ENCODE results near the gene LRBA. TPM values are rescaled to one million over a fixed set of nuclear protein-coding genes. Genes with fewer than 3 reads are reported as not detected.

The LRBA gene
- total and polyA plus RNA-seq, 2 donors (not counting 1 experiment from before 2014, with no cell fraction given) = 16.4 to 36.7 TPM

- Histone ChIP-seq H3K4me1 (ENCODE audit: control insufficient read depth, extremely low read depth, insufficient read depth, low read length) (no peaks in the 10 kb centered on the region), H4K20me1 (ENCODE audit: control insufficient read depth, extremely low read depth, insufficient read depth, low read length) (no peaks in the 10 kb centered on the region), H3K9me3 (ENCODE audit: control insufficient read depth, insufficient read depth, low read depth, low read length) (no peaks in the 10 kb centered on the region), H3K4me3 (replicated peaks in 1 of 4; ENCODE audit: control extremely low read depth in 1 of 4, insufficient read depth in 1 of 4, low read depth in 3 of 4, low read length in 4 of 4) (peak overlapping the region in 1 of 4 experiments; percentile 82), H3K9ac (ENCODE audit: insufficient read depth, low read length) (no peak overlapping the region), H3K27ac (ENCODE audit: insufficient read depth, low read length) (no peak overlapping the region), H2AFZ (ENCODE audit: low read length) (no peak overlapping the region), H3K4me2 (ENCODE audit: extremely low read depth, insufficient read depth, low read length) (no peak overlapping the region), H3K27me3 (ENCODE audit: control insufficient read depth, insufficient read depth, low read length) (no peaks in the 10 kb centered on the region), H3K36me3 (ENCODE audit: control insufficient read depth, insufficient read depth, low read length) (no peaks in the 10 kb centered on the region), H3K79me2 (ENCODE audit: control insufficient read depth, insufficient read depth, low read length) (no peaks in the 10 kb centered on the region)
- TF ChIP-seq CTCF (conservative IDR thresholded peaks at IDR 0.05 in 1 of 2, IDR thresholded peaks at IDR 0.05 in 1 of 2; ENCODE audit: low read depth in 1 of 2, low read length in 2 of 2) (no peak), EZH2 (IDR thresholded peaks at IDR 0.05; ENCODE audit: low read length, missing control alignments) (no peak)
- peak in 1 of 2 donors; percentile 19 for DNase-seq (ENCODE audit: low read depth in 2 of 2)
Observed at GRCh38 chr4:150581056-150581605, 434.0 kb downstream of the LRBA start.

- H3K36me3 ChIP-seq (ENCODE audit: control insufficient read depth, insufficient read depth, low read length) = no peaks in the 10 kb centered on the region
- H4K20me1 ChIP-seq (ENCODE audit: control insufficient read depth, extremely low read depth, insufficient read depth, low read length) = no peaks in the 10 kb centered on the region
- TF ChIP-seq EZH2 (IDR thresholded peaks at IDR 0.05; ENCODE audit: low read length, missing control alignments) = no peak
- no peak for TF ChIP-seq CTCF (conservative IDR thresholded peaks at IDR 0.05 in 1 of 2, IDR thresholded peaks at IDR 0.05 in 1 of 2; ENCODE audit: low read depth in 1 of 2, low read length in 2 of 2)
- DNase-seq (ENCODE audit: low read depth in 2 of 2) = no peak
- no peak overlapping the region for H3K27ac ChIP-seq (ENCODE audit: insufficient read depth, low read length)
- H3K4me1 ChIP-seq (ENCODE audit: control insufficient read depth, extremely low read depth, insufficient read depth, low read length) = no peaks in the 10 kb centered on the region
- no peaks in the 10 kb centered on the region for H3K9me3 ChIP-seq (ENCODE audit: control insufficient read depth, insufficient read depth, low read depth, low read length)
- H3K4me3 ChIP-seq (replicated peaks in 1 of 4; ENCODE audit: control extremely low read depth in 1 of 4, insufficient read depth in 1 of 4, low read depth in 3 of 4, low read length in 4 of 4) = peak overlapping the region in 1 of 4 experiments; percentile 60
- H2AFZ ChIP-seq (ENCODE audit: low read length) = peak overlapping the region; percentile 65
- H3K79me2 ChIP-seq (ENCODE audit: control insufficient read depth, insufficient read depth, low read length) = no peaks in the 10 kb centered on the region
- H3K4me2 ChIP-seq (ENCODE audit: extremely low read depth, insufficient read depth, low read length) = no peak overlapping the region
- H3K27me3 ChIP-seq (ENCODE audit: control insufficient read depth, insufficient read depth, low read length) = no peaks in the 10 kb centered on the region
- no peak overlapping the region for H3K9ac ChIP-seq (ENCODE audit: insufficient read depth, low read length)
Observed at GRCh38 chr4:150580306-150580705, 434.8 kb downstream of the LRBA start.

- H3K36me3 ChIP-seq (ENCODE audit: control insufficient read depth, insufficient read depth, low read length) = no peaks in the 10 kb centered on the region
- H3K79me2 ChIP-seq (ENCODE audit: control insufficient read depth, insufficient read depth, low read length) = no peaks in the 10 kb centered on the region
- no peak overlapping the region for H3K27ac ChIP-seq (ENCODE audit: insufficient read depth, low read length)
- DNase-seq (ENCODE audit: low read depth in 2 of 2) = peak; percentile 46 to 68
- no peaks in the 10 kb centered on the region for H3K4me1 ChIP-seq (ENCODE audit: control insufficient read depth, extremely low read depth, insufficient read depth, low read length)
- peak overlapping the region; percentile 50 for H3K9ac ChIP-seq (ENCODE audit: insufficient read depth, low read length)
- H2AFZ ChIP-seq (ENCODE audit: low read length) = peak overlapping the region; percentile 65
- H3K4me2 ChIP-seq (ENCODE audit: extremely low read depth, insufficient read depth, low read length) = peak overlapping the region; percentile 63
- no peaks in the 10 kb centered on the region for H3K9me3 ChIP-seq (ENCODE audit: control insufficient read depth, insufficient read depth, low read depth, low read length)
- H3K4me3 ChIP-seq (replicated peaks in 1 of 4; ENCODE audit: control extremely low read depth in 1 of 4, insufficient read depth in 1 of 4, low read depth in 3 of 4, low read length in 4 of 4) = peak overlapping the region; percentile 26 to 60 (median 42)
- H4K20me1 ChIP-seq (ENCODE audit: control insufficient read depth, extremely low read depth, insufficient read depth, low read length) = no peaks in the 10 kb centered on the region
- H3K27me3 ChIP-seq (ENCODE audit: control insufficient read depth, insufficient read depth, low read length) = no peaks in the 10 kb centered on the region
- TF ChIP-seq EZH2 (IDR thresholded peaks at IDR 0.05; ENCODE audit: low read length, missing control alignments) (no peak), CTCF (conservative IDR thresholded peaks at IDR 0.05 in 1 of 2, IDR thresholded peaks at IDR 0.05 in 1 of 2; ENCODE audit: low read depth in 1 of 2, low read length in 2 of 2) (no peak)
Observed at GRCh38 chr4:150579551-150580234, 435.4 kb downstream of the LRBA start.

All from fibroblast of lung (primary cell).